CD4-positive, alpha-beta memory T cell (primary cell): ENCODE results near the gene WASF3. TPM values are rescaled to one million over a fixed set of nuclear protein-coding genes. Genes with fewer than 3 reads are reported as not detected.

ENCODE experiments used
- CTCF ChIA-PET: fragments of 350-600 bp; sonication (Branson Sonifier 250); formaldehyde crosslinking; loops from one replicate; lab custom pipeline; 2021; ENCODE audit warnings: inconsistent platforms; ENCODE audit not compliant: partially characterized antibody; lab: Charles Lee
- POLR2A ChIA-PET: fragments of 350-600 bp; sonication (Branson Sonifier 250); formaldehyde crosslinking; loops from one replicate; lab custom pipeline; 2021; ENCODE audit not compliant: partially characterized antibody; lab: Charles Lee
- DNase-seq, 5 donors: peaks; one replicate each; pipeline versions ENCODE4 v3.0.0 to v3.0.0-alpha.2; 2020 to 2022; ENCODE audit warnings: mixed read lengths in 1 of 5
- H3K27ac ChIP-seq: one replicate; pipeline ENCODE4 v1.7.0; 2013; ENCODE audit warnings: low read depth, low read length
- H3K27me3 ChIP-seq: 2 replicates; pipeline ENCODE4 v1.7.0; 2013; ENCODE audit warnings: mild to moderate bottlenecking, low read length, moderate library complexity; ENCODE audit not compliant: insufficient read depth
- H3K36me3 ChIP-seq: 2 replicates; pipeline ENCODE4 v1.7.0; 2013; ENCODE audit warnings: mild to moderate bottlenecking, low read length, moderate library complexity; ENCODE audit not compliant: insufficient read depth
- H3K4me1 ChIP-seq: 2 replicates; pipeline ENCODE4 v1.7.0; 2013; ENCODE audit warnings: mild to moderate bottlenecking, low read length, moderate library complexity; ENCODE audit not compliant: insufficient read depth
- H3K4me3 ChIP-seq, 2 donors: one replicate each; pipeline ENCODE4 v1.7.0; 2013; ENCODE audit warnings: low read length in 2 of 2, mild to moderate bottlenecking in 1 of 2
- H3K9me3 ChIP-seq, 2 donors: one replicate each; pipeline ENCODE4 v1.7.0; 2013; ENCODE audit warnings: low read length in 2 of 2, control low read depth in 1 of 2; ENCODE audit not compliant: control insufficient read depth in 1 of 2
- H3K27ac Mint-ChIP-seq, 7 donors: one replicate each; pipeline ENCODE4 v1.8.0; 2020 to 2021; ENCODE audit warnings: mixed read lengths in 7 of 7, mild to moderate bottlenecking in 6 of 7, inconsistent platforms in 3 of 7, moderate library complexity in 3 of 7
- H3K27me3 Mint-ChIP-seq, 2 donors: one replicate each; pipeline ENCODE4 v1.8.0; 2020 to 2021; ENCODE audit warnings: mixed read lengths in 2 of 2
- H3K36me3 Mint-ChIP-seq, 2 donors: one replicate each; pipeline ENCODE4 v1.8.0; 2020 to 2021; ENCODE audit warnings: mixed read lengths in 2 of 2, inconsistent platforms in 1 of 2, mild to moderate bottlenecking in 1 of 2
- H3K4me1 Mint-ChIP-seq, 4 donors: one replicate each; pipeline ENCODE4 v1.8.0; 2020 to 2021; ENCODE audit warnings: mixed read lengths in 4 of 4, mild to moderate bottlenecking in 1 of 4
- H3K4me3 Mint-ChIP-seq, 8 donors: one replicate each; pipeline ENCODE4 v1.8.0; 2020 to 2021; ENCODE audit warnings: mixed read lengths in 8 of 8, mild to moderate bottlenecking in 7 of 8, moderate library complexity in 6 of 8, inconsistent platforms in 3 of 8
- H3K9me3 Mint-ChIP-seq, 8 donors: one replicate each; pipeline ENCODE4 v1.8.0; 2020 to 2021; ENCODE audit warnings: mixed read lengths in 8 of 8, mild to moderate bottlenecking in 5 of 8, inconsistent platforms in 3 of 8, moderate library complexity in 1 of 8
- intact Hi-C: fragments of 100-400 bp; cut with micrococcal nuclease; formaldehyde crosslinking; loops from one replicate; pipeline ENCODE4 v1.15.1; 2023
- polyA plus RNA-seq, 2 donors: library from polyadenylated mRNA; unstranded; fragments of 300-500 nt; fragmentation: Illumina TruSeq; gene quantifications; one replicate each; pipeline ENCODE4 v1.2.3, GENCODE V29; 2021
- total RNA-seq, 2 experiments: library from RNA; stranded (reverse); gene quantifications; one replicate each; pipeline ENCODE4 v1.2.3, GENCODE V29; 2021

The WASF3 gene, protein sequence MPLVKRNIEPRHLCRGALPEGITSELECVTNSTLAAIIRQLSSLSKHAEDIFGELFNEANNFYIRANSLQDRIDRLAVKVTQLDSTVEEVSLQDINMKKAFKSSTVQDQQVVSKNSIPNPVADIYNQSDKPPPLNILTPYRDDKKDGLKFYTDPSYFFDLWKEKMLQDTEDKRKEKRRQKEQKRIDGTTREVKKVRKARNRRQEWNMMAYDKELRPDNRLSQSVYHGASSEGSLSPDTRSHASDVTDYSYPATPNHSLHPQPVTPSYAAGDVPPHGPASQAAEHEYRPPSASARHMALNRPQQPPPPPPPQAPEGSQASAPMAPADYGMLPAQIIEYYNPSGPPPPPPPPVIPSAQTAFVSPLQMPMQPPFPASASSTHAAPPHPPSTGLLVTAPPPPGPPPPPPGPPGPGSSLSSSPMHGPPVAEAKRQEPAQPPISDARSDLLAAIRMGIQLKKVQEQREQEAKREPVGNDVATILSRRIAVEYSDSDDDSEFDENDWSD
- not detected for total RNA-seq
- not detected for polyA plus RNA-seq

DNA sequence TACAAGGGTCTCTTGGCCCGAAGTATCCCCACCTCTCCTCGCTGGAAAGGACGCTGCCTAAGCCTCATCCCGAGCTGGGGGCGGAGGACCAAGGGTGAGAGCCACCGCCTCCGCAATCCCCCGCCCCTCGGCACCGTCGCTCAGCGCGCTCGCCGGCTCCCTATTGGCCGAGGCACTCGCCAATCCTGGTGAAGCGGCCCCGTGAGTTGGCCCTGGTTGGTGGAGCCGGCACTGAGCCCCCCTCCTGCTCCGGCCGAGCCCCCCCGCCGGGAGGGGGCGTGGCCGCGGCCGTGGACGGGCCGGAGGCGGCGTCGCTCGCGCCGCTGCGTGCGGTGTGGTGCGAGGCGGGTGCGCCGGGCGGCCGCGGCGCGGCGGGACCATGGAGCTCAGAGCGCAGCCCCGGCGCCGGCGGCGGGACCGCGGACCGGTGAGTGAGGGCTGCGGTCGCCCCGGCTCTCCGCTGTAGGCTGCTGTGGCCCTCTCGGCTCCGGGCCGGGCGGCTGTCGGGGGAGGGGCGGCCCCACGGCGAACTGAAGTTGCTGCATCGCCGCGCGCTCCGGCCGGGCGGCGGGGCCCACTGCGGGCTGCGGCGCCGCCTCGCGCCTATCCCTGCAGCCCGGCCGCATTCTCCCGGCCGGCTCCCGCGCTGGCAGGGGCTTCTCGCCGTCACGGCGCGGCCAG lies at the start of gene WASF3:
Gene WASF3 (plus strand): TSS at position 291 of the 681 bp plus-strand sequence. CDS start 84,588 bp downstream, outside the sequence.
- Mint-ChIP-seq H3K36me3 (no peaks in the 10 kb centered on the region), H3K9me3 (peaks cover 0 to 7% (median 0%) of the 10 kb centered on the region in 8 donors), H3K27ac (peak within 1 kb of the TSS in 1 of 7 donors; percentile 12), H3K4me1 (peaks cover 7 to 17% (median 13%) of the 10 kb centered on the region in 4 donors), H3K4me3 (peak within 1 kb of the TSS; percentile 43 to 81 (median 69)), H3K27me3 (peaks cover 30 to 36% of the 10 kb centered on the region in 2 donors)
- CTCF ChIA-PET, result no interaction called here
- intact Hi-C loops, result no loop called here
- no peak within 1 kb of the TSS for H3K27ac ChIP-seq
- peak in 1 of 5 donors; percentile 9 for DNase-seq
- peaks cover 9% of the 10 kb centered on the region for H3K4me1 ChIP-seq
- no peaks in the 10 kb centered on the region for H3K9me3 ChIP-seq
- no peak within 1 kb of the TSS for H3K4me3 ChIP-seq
- POLR2A ChIA-PET, result no interaction called here
- H3K27me3 ChIP-seq, result peaks cover 22% of the 10 kb centered on the region
- H3K36me3 ChIP-seq, result no peaks in the 10 kb centered on the region

DNA sequence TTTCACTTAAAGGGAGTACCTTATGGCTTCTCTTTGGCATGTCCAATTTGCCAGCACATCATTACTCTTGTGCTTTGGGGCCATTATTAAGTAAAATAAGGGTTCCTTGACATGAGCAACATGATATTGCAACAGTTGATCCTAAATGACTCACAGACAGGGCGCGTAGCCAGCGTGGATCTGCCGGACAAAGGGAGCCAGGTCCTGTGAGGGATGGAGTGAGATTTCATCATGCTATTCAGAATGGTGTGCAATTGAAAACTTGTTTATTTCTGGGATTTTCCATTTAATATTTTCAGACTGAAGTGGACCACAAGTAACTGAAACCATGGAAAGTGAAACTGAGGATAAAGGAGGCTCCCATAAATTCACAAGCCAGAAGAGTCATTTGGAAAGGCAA lies 48.6 kb upstream of the WASF3 start:
- no peak overlapping the region for H3K4me3 Mint-ChIP-seq
- no peaks in the 10 kb centered on the region for H3K36me3 ChIP-seq
- H3K27ac Mint-ChIP-seq, result no peak overlapping the region
- H3K9me3 Mint-ChIP-seq, result peaks cover 0 to 23% (median 16%) of the 10 kb centered on the region in 8 donors
- H3K4me1 ChIP-seq, result no peaks in the 10 kb centered on the region
- peaks cover 16 to 24% of the 10 kb centered on the region in 2 donors for H3K27me3 Mint-ChIP-seq
- H3K27ac ChIP-seq, result no peak overlapping the region
- intact Hi-C loops, result no loop called here
- no peaks in the 10 kb centered on the region for H3K36me3 Mint-ChIP-seq
- H3K4me1 Mint-ChIP-seq, result no peaks in the 10 kb centered on the region
- ChIA-PET POLR2A (no interaction called here), CTCF (no interaction called here)
- H3K27me3 ChIP-seq, result no peaks in the 10 kb centered on the region
- no peak for DNase-seq
- no peaks in the 10 kb centered on the region for H3K9me3 ChIP-seq
- no peak overlapping the region for H3K4me3 ChIP-seq

DNA sequence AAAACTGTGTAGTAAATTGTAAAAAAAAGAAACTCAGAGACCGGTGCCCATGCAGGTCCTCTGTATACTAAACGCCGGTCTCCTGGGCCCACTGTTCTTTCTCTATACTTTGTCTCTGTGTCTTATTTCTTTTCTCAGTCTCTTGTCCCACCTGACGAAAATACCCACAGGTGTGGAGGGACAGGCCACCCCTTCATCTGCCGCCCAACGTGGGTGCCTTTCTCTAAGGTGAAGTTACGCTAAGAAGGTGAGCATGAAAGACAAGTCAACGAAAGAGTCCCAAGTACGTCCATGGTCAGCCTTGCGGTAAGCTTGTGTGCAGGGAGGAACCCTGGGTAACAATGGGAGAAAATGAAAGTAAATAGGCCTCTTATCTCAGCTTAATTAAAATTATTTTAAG lies 48.0 kb upstream of the WASF3 start:
- Mint-ChIP-seq H3K4me1 (no peaks in the 10 kb centered on the region), H3K36me3 (no peaks in the 10 kb centered on the region), H3K27ac (no peak overlapping the region), H3K9me3 (peaks cover 0 to 23% (median 16%) of the 10 kb centered on the region in 8 donors), H3K27me3 (peaks cover 17 to 24% of the 10 kb centered on the region in 2 donors), H3K4me3 (no peak overlapping the region)
- H3K27ac ChIP-seq, result no peak overlapping the region
- no peak overlapping the region for H3K4me3 ChIP-seq
- H3K4me1 ChIP-seq, result no peaks in the 10 kb centered on the region
- intact Hi-C loops, result no loop called here
- no peaks in the 10 kb centered on the region for H3K36me3 ChIP-seq
- ChIA-PET POLR2A (no interaction called here), CTCF (interaction anchor here (0.6 kb wide), 1 partner anchor 27 kb away, joined by 3 read pairs; no protein-coding TSS in a partner anchor)
- no peaks in the 10 kb centered on the region for H3K27me3 ChIP-seq
- H3K9me3 ChIP-seq, result no peaks in the 10 kb centered on the region
- no peak for DNase-seq

- H3K36me3 Mint-ChIP-seq, result no peaks in the 10 kb centered on the region
Observed at GRCh38 chr13:26513931-26514330, 43.6 kb upstream of the WASF3 start.

GRCh38 chr13:26515721-26516120 lies 41.8 kb upstream of the WASF3 start:
- Mint-ChIP-seq H3K4me1 (no peaks in the 10 kb centered on the region), H3K27ac (no peak overlapping the region), H3K36me3 (no peaks in the 10 kb centered on the region), H3K9me3 (peaks cover 0 to 4% (median 0%) of the 10 kb centered on the region in 8 donors), H3K27me3 (peaks cover 21 to 31% of the 10 kb centered on the region in 2 donors), H3K4me3 (no peak overlapping the region)
- H3K36me3 ChIP-seq, result no peaks in the 10 kb centered on the region
- no peak overlapping the region for H3K27ac ChIP-seq
- ChIA-PET POLR2A (no interaction called here), CTCF (no interaction called here)
- no peaks in the 10 kb centered on the region for H3K27me3 ChIP-seq
- intact Hi-C loops, result no loop called here
- H3K4me3 ChIP-seq, result no peak overlapping the region
- no peaks in the 10 kb centered on the region for H3K4me1 ChIP-seq
- DNase-seq, result no peak
- no peaks in the 10 kb centered on the region for H3K9me3 ChIP-seq

More at GRCh38 chr13:26513931-26514330, 43.6 kb upstream of the WASF3 start:
- Mint-ChIP-seq H3K4me1 (no peaks in the 10 kb centered on the region), H3K27me3 (peaks cover 16 to 31% of the 10 kb centered on the region in 2 donors), H3K9me3 (peaks cover 0 to 17% (median 11%) of the 10 kb centered on the region in 8 donors), H3K4me3 (no peak overlapping the region), H3K27ac (no peak overlapping the region)
- H3K4me1 ChIP-seq, result no peaks in the 10 kb centered on the region
- no peak overlapping the region for H3K27ac ChIP-seq
- intact Hi-C loops, result no loop called here
- no peaks in the 10 kb centered on the region for H3K36me3 ChIP-seq
- no peaks in the 10 kb centered on the region for H3K9me3 ChIP-seq
- ChIA-PET CTCF (no interaction called here), POLR2A (no interaction called here)
- H3K27me3 ChIP-seq, result no peaks in the 10 kb centered on the region
- no peak overlapping the region for H3K4me3 ChIP-seq
- DNase-seq, result no peak

GRCh38 chr13:26517936-26518335 lies 39.5 kb upstream of the WASF3 start:
- Mint-ChIP-seq H3K4me1 (no peaks in the 10 kb centered on the region), H3K27ac (no peak overlapping the region), H3K9me3 (peaks cover 0 to 3% (median 0%) of the 10 kb centered on the region in 8 donors), H3K36me3 (no peaks in the 10 kb centered on the region), H3K27me3 (peaks cover 21 to 23% of the 10 kb centered on the region in 2 donors), H3K4me3 (no peak overlapping the region)
- CTCF ChIA-PET, result no interaction called here
- intact Hi-C loops, result no loop called here
- no peaks in the 10 kb centered on the region for H3K36me3 ChIP-seq
- POLR2A ChIA-PET, result no interaction called here
- no peaks in the 10 kb centered on the region for H3K9me3 ChIP-seq
- H3K27me3 ChIP-seq, result no peaks in the 10 kb centered on the region
- no peak for DNase-seq
- H3K27ac ChIP-seq, result no peak overlapping the region
- H3K4me3 ChIP-seq, result no peak overlapping the region
- H3K4me1 ChIP-seq, result no peaks in the 10 kb centered on the region

DNA sequence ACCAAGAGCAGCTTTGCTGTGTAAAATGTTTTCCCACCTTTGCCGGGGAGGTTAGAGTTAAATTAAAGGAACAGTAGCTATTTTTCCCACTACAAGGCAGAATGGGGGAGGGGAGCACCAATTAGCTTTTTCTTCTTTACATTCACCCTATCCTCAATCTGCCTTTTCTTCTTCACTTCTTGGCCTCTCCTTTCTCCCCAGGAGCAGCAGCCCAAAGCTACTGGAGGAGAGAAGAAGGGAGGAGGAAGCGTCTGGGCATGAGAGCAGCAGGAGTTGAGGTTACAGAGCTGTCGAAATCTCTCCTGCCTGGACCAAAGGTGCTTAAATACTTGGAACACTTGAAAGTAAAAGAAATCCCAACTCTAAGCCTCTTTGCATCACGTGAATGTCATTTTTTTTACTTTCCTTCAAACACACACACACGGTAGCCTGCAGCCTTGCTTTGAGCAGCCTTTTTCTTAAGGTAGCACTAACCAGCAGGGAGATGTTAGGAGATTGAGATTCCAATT lies 39.0 kb upstream of the WASF3 start:
- intact Hi-C loops, result no loop called here
- Histone ChIP-seq H3K27me3 (no peaks in the 10 kb centered on the region), H3K36me3 (no peaks in the 10 kb centered on the region), H3K27ac (no peak overlapping the region), H3K4me3 (no peak overlapping the region), H3K4me1 (no peaks in the 10 kb centered on the region), H3K9me3 (no peaks in the 10 kb centered on the region)
- no peak for DNase-seq
- Mint-ChIP-seq H3K27me3 (peaks cover 15 to 18% of the 10 kb centered on the region in 2 donors), H3K27ac (no peak overlapping the region), H3K4me1 (no peaks in the 10 kb centered on the region), H3K4me3 (no peak overlapping the region), H3K36me3 (no peaks in the 10 kb centered on the region), H3K9me3 (peaks cover 0 to 3% (median 0%) of the 10 kb centered on the region in 8 donors)
- POLR2A ChIA-PET, result no interaction called here
- CTCF ChIA-PET, result no interaction called here
